Measurements from ENCODE around the gene PER3.
A peak's percentile ranks its signal among the peaks of the same experiment; 100 is the strongest.

The PER3 gene

DNA sequence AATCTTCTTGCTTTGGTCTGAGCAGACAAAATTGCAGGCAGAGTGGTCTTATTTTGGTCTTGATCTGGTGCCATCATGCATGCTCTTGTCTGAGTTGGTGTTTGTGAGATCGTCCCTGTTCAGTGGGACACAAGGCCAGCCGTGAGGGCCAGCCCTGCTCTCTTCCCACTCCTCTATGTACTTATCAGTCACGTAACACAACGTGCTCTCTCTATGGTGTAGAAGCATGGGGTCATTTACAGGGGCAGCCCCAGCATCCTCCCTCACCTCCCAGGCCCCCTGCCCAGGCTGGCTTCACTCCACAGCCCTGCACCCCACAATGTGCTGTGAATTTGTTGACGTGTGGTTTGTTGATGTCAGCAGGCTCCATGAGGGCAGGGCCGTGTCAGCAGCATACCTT is 87.0 kb downstream of the PER3 start:
- no peak for DNase-seq (ENCODE audit: low read depth in 2 of 2)

DNA sequence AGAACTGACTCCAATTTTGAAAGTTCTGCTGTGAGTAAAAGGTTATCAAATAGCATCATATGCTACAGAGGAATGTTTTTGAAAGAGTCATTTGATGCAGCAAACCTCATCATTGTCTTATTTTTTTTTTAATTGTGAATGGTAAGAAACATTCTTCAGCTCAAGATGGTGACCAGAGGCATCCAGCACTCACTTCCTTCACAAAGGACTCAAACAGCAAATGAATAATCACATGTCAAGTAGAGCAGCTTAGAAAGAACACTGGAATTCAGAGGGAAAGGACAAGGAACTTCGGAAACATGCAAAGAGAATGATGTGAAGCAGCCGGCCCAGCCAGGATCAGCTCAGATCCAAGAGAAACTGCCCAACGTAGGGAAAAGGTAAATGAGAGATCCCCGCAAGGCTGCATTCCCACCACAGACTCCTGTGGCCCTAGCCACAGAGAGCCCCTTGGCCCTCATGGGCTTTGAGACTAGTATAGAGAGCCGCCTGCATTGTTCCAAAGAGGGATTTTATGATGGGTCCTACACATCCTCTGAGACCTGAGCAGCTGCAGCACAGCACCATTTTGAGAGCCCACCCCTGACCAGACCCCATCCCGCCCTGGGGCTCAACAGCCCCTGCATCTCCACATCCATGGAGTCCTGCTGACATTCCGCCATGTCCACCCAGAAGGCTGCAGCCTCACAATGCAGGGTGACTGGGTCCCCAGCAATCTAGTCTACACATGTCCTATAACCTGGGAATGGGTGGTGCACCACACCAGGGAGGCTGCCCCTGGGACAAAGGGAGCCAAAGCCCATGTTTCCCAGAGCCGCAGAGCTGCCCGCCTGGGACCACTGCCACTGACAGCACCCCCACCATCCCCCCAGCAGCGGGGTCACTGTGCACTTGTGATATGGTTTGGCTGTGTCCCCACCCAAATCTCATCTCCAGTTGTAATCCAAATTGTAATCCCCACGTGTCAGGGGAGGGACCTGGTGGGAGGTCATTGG is 90.0 kb downstream of the PER3 start:
- DNase-seq (ENCODE audit: low read depth in 2 of 2) = no peak

DNA sequence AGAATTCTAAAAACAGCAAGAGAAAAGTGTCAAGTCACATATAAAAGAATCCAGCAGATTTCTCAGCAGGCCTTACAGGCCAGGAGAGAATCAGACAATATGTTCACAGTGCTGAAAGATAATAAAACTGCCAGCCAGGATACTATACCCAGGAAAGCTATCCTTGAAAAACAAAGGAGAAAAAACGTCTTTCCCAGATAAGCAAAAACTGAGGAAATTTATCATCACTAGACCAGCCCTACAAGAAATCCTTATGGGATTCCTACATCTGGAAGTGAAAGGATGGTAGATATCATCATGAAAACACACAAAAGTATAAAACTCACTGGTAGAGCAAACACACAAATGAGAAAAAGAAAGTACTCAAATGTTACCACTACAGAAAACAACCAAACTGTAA is 93.9 kb downstream of the PER3 start:
- no peak for DNase-seq (ENCODE audit: low read depth in 2 of 2)

DNA sequence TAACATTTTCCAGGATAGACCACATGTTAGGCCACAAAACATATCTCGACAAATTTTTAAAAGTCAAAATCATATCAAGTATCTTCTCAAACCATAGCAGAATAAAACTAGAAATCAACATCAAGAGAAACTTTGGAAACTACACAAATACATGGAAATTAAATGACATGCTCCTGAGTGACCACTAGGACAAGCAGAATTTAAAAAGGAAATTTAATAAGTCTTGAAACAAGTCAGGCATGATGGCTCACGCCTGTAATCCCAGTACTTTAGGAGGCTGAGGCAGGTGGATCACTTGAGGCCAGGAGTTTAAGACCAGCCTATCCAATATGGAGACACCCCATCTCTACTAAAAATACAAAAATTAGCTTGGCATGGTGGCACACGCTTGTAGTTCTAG is 95.1 kb downstream of the PER3 start:
- no peak for DNase-seq (ENCODE audit: low read depth in 2 of 2)

DNA sequence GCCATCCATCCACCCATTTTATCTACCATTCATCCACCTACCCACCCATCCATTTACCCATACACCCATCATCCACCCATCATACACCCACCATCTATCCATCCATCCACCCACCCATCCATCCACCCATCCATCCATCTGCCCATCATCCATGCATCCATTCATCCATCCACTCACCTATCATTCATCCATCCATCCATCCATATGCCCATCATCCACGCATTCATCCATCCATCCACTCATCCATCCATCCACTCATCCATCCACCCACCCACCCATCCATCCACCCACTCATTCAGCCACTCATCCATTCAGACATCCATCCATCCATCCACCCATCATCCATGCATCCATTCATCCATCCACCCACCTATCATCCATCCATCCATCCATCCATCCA is 100.7 kb downstream of the PER3 start:
- DNase-seq (ENCODE audit: low read depth in 2 of 2) = no peak

DNA sequence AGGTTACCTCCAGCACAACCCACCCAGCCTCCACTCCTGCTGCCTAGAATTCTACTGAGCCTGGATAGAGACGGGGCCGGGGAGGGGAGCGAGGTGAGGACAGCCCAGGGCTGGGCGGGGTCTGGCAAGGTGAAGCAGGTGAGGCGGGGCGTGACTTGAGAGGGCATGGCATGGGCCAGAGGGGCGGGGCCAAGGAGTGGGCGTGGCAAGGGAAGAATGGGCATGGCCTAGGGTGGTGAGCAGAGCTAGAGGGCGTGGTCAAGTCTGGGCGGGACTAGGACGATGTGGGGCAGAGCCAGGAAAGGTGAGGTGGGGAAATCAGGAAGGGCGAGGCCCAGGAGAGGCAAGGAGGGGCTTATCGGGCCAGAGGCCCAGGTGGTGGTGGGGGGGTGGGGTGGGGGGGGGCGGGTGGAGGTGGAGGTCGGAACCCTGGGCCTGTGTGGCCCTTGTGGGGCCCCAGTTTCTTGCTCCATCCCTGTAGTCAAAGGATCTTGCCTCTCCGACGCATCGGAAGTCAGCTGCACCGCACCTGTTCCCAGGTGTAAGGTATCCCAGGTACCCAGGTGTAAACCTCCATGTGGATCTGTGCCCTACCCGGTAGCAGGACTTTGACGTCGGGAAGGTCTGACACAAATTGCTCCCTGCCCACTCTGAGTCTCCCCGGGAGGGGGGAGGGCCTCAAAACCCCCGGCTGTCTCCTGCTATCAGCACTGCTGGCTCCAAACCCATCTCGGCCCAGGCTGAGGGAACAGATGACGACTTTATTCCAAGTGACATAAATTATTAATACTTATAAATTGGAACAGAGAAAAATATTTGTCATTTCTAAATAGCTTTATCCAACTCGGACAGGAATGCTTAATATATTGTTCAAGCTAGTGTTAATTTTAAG is 101.7 kb downstream of the PER3 start:
- peak; percentile 3 to 28 for DNase-seq (ENCODE audit: low read depth in 2 of 2)

DNA sequence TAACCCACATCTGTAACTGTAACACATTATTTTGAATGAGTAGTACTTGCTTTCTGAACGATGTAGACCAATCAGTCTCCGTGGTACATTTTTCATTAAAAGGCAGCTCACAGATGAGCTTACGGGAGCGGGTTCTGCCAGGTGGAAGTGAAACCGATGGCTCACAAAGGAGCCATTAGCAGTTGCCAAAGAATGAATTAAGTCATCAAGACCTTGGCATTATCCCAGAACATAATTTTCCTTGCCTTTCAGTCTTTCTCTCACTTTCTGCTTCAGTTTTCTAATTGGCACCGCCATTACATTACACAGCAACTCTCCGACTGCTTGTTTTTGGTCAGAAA is 102.3 kb downstream of the PER3 start:
- no peak for DNase-seq (ENCODE audit: low read depth in 2 of 2)

DNA sequence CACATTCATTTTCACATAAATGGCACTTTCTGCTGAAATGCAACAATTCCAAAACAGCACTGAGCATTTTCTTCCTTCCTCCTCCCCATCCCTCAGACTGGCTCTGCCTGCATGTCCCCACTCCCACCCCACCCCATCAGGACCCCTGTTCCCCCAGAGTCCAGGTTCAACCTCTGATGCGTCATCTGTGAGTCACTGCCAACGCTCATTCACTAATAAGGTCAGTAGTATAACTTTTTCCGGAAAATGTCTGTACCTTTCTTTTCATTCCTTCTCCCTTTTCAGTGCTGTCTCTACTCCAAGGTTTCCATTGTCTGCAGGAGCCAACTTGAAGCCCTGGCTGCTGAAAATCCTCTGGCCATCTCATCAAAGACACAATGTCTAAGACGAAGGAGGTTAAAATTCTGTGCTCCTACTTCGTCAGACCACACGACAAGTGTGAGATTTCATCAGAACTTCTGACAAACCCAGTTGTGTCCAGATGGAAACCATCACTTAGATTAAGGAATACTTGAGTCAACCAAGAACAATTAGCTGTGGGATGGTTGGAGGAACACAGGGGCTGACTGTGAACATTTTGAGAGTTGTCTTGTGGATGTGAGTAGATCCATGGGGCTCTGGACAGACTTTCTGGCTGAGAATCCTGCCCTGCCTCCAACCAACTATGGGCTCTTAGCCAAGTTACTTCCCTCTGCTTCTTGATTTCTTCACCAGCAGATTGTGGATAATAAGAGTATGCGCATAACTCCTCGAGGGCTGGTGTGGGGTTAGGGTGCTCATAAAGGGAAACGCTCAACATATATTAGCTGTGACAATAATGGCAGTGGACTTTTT is 104.4 kb downstream of the PER3 start:
- no peak for DNase-seq (ENCODE audit: low read depth in 2 of 2)

DNA sequence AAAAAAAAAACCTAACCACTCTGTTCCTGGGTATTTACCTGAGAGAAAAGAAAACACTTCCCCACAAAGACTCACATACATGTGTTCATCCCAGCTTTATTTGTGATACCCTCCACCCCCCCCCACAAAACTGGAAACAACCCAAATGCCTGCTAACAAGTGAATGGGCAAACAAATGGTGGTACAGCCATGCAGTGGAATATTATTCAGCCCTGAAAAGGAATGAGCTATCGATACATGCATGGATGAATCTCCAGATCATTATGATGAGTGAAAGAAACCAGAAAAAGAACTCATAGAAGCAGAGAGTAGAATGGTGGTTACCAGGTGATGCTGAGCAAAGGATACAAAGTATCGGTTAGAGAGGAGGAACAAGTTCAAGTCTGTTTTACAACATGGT is 106.8 kb downstream of the PER3 start:
- DNase-seq (ENCODE audit: low read depth in 2 of 2) = no peak

DNA sequence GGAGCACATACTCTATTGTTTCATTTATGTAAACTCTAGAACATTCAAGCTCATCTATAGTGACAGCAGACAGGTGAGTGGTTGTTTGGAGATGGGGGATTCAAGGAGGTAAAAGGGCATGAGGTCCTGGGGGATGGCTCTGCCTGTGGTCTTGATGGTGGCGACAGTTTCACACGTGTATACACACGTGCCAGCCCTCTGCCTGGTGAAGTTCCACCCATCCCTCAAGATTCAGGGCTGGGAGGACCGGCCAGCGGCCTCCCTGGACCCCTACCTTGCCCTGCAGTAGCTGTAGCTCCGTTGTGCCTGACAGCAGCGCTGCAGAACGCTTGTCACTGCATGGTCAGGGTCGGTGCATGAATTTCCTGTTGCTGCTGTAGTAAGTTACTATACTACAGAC is 107.7 kb downstream of the PER3 start:
- DNase-seq (ENCODE audit: low read depth in 2 of 2) = no peak

DNA sequence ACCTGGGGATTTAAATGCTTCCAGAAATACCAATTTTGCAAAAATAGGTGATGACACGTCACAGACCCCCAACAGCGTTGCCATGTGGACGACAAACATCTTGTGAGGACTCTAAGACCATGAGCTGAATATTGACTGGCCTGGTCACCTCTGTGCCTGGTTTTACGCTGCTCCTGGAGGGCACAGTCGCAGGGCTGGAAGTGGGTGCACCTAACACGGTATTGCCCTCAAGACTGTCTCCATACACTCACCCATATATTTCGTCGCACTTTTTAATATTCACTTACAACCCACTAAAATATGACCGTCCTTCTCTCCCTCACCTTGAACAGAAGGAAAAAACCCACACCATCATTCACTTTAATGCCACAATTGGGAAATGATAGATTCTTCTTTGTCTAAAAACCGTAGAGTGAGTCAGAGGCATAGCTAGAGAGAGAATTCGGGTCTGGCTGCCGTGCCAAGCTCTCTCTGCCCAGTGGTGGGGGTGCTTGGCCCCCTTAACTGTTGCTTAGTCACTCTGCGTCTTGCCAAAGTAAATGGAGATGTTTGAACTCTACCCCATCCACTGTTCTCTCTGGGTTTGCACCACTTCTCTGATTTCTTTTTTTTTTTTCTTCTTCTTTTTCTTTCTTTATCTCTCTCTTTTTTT is 109.6 kb downstream of the PER3 start:
- DNase-seq (ENCODE audit: low read depth in 2 of 2) = no peak

All from stimulated activated CD4-positive, alpha-beta T cell treated with anti-CD3 and anti-CD28 coated beads, Interleukin-12 subunit alpha, Interleukin-12 subunit beta, amount 100 ng/mL, for 24 hours (primary cell).